GM12872 (cell line): Measurements from ENCODE around the gene MSRB3.

ENCODE experiments used
- TF ChIP-seq, protein P1 (sequence below): IDR thresholded peaks from 3 replicates; pipeline ENCODE4 v1.5.1; 2011; ENCODE audit warnings: low read depth, mild to moderate bottlenecking, low read length, moderate library complexity; ENCODE audit not compliant: insufficient read depth

MSRB3 gene

DNA sequence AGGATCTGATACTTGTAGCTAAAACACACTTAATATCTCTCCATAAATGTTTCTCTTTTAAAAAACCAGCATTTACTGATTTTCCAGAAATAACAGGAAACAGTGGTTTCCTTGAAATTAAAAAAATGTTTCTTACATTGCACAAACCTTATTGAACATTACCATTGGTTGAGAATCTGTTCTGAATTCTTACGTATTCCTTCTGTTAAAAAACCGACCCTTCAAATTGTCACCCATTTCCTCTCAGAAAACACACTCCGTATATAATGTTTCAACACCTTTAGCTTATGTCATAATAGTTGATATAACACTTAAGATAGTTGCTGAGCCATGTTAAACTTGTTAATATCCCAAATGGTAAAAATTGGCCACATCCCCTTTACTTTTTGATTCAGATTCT is 51.2 kb downstream of the MSRB3 start:
- TF ChIP-seq, protein P1, sequence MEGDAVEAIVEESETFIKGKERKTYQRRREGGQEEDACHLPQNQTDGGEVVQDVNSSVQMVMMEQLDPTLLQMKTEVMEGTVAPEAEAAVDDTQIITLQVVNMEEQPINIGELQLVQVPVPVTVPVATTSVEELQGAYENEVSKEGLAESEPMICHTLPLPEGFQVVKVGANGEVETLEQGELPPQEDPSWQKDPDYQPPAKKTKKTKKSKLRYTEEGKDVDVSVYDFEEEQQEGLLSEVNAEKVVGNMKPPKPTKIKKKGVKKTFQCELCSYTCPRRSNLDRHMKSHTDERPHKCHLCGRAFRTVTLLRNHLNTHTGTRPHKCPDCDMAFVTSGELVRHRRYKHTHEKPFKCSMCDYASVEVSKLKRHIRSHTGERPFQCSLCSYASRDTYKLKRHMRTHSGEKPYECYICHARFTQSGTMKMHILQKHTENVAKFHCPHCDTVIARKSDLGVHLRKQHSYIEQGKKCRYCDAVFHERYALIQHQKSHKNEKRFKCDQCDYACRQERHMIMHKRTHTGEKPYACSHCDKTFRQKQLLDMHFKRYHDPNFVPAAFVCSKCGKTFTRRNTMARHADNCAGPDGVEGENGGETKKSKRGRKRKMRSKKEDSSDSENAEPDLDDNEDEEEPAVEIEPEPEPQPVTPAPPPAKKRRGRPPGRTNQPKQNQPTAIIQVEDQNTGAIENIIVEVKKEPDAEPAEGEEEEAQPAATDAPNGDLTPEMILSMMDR, result no peak

DNA sequence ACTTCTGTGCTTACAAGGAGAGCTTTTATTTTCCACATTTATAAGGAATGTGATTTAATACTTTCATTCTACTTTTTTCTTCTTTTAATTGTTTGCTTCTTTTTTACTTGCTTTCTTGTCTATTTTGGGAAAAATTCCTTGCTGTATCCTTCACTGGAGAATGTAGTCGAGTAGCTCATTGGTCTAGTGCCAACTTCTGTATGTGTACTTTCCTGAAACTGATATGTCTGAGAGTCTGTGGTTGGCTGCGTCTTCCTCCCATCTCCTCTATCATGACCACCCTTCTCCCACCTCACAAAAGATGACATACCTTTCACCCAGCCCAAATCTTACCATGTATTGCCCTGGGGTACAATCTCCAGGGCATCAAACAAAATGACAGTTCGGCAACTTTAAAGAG is 51.8 kb downstream of the MSRB3 start:
- TF ChIP-seq, protein P1, result no peak

DNA sequence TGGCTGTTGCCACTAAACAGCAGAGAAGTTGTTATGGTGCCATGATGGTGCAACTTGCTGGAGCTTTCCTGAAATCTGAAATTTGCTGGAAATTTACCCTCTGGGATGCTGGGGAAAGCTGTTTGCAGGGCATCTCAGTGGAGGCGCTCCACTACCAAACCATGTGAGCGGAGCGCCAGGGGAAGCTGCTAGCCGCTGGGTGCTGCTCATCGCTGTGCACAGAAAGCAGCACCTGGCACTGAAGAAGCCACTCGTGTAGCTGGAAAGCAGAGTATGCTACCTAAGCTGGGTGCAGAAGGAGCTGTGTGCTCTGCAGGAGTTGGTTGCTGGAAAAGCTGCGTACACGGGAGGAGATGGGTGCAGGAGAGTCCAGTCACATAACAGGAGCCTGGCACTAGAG is 53.0 kb downstream of the MSRB3 start:
- TF ChIP-seq, protein P1, result no peak

DNA sequence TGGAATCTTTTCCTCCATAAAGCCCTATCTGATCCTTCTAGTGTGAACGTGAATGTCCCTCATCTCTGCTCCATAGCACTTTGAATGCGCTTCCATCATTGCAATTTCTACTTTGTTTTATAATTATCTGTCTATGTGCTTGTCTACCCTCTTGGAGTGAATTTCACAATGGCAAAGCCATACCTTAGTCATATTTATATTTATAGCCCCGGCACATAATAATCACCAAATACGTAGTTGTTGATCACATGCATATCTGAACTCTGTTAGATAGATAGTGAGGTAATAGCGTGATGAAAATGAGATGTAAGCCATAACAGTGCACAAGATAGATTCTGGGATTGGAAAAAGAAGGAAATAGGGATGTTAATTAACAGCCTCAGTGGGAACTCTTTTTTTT is 55.2 kb downstream of the MSRB3 start:
- TF ChIP-seq, protein P1, result no peak

DNA sequence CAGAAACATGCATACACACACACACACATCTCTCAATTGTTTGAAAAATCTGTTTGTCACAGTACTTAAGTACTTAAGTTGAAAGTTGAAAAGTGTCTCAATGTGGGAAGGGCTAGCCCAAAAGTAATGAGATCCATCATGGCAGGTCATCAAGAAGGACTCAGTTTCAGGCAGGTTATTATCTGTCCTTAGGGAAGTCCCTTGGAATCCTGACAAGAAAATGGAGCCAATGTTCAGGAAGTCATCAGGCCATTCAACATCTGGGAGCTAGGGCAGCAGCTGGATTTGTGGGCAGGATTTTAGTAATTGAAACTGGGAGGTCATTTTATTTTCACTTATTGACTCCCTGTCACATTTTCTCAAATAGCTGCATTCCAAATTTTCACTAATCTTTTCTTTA is 56.0 kb downstream of the MSRB3 start:
- TF ChIP-seq, protein P1, result no peak

DNA sequence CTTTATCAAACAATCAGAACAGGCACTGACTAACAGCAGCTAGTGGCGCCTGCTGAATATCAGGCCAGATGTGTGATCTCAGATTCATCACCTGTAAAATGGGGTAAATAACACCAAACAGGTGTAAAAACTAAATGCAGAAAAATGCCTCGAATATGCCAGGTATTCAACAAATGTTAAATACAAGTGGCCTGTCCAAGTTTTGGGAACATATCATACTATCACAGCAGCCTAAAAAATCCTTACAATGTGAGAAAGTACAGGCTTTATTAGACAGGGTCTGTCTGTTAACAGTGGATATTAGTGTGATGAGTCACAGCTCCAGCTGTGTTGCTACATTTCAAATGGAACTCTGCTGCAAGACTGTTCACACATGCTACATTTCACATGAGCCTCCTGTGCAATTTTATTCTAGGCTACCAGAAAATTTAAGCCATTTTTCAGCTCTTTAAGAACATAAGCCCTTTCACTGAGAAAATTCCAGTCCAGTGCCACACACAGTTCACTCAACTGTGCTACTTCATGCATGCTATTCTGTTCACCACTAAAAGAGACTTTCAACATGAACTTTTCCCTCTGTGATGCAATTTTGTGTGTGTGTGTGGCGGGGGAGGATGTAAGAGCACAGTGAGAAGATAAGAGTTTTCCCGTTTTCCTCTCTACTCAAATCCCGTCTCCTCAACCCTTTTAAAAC is 56.7 kb downstream of the MSRB3 start:
- TF ChIP-seq, protein P1, result no peak

DNA sequence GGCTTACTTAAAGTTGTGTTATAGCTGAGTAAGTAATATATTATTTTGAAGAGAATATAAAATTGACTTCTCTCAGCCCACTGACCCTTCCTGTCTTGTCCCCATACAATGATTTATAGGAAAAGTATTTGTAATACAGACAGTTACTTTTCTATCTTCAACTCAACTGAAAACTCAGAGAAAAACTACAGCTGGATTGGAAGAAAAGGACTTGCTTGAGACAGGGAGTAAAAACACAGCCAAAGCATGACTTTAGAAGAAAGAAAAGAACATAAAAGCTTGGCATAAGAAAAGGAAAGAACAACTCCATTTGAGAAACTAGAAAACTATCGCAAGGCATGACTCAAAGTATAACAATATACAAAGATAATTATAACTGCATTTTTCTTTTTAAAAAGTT is 57.5 kb downstream of the MSRB3 start:
- TF ChIP-seq, protein P1, result no peak
